MM.1S (cell line): ENCODE results near the gene ARCN1.

Experiments
- DNase-seq: peaks from one replicate; pipeline ENCODE4 v3.0.0-alpha.2; 2015
- H2AFZ ChIP-seq: fragments of 300-600 bp; sonication (generic); 2 replicates; pipeline ENCODE4 v1.6.0; 2016; ENCODE audit warnings: antibody characterized with exemption, low read length
- H3F3A ChIP-seq: fragments of 300-600 bp; sonication (generic); 2 replicates; pipeline ENCODE4 v1.6.1; 2016; ENCODE audit warnings: mild to moderate bottlenecking, antibody characterized with exemption, low read length, moderate library complexity, mixed read lengths; ENCODE audit not compliant: insufficient read depth
- H3K27ac ChIP-seq: fragments of 300-600 bp; sonication (generic); 2 replicates; pipeline ENCODE4 v1.5.1; 2016; ENCODE audit warnings: mild to moderate bottlenecking, low read length
- H3K27me3 ChIP-seq: fragments of 300-600 bp; sonication (generic); replicated peaks from 2 replicates; pipeline ENCODE4 v1.6.0; 2016; ENCODE audit warnings: low read length; ENCODE audit not compliant: insufficient read depth
- H3K36me3 ChIP-seq: fragments of 300-600 bp; sonication (generic); replicated peaks from 2 replicates; pipeline ENCODE4 v1.6.1; 2016; ENCODE audit warnings: mild to moderate bottlenecking, low read length, mixed read lengths; ENCODE audit not compliant: insufficient read depth
- H3K4me1 ChIP-seq: fragments of 300-600 bp; sonication (generic); 2 replicates; pipeline ENCODE4 v1.6.1; 2016; ENCODE audit warnings: low read length, mixed read lengths
- H3K4me2 ChIP-seq: fragments of 300-600 bp; sonication (generic); 2 replicates; pipeline ENCODE4 v1.6.0; 2016; ENCODE audit warnings: low read depth, low read length
- H3K4me3 ChIP-seq: fragments of 300-600 bp; sonication (generic); 2 replicates; pipeline ENCODE4 v1.5.1; 2016; ENCODE audit warnings: low read length, mixed read lengths
- H3K79me2 ChIP-seq: fragments of 300-600 bp; sonication (generic); 2 replicates; pipeline ENCODE4 v1.6.1; 2016; ENCODE audit warnings: mixed run types, low read length, mixed read lengths
- H3K9ac ChIP-seq: fragments of 300-600 bp; sonication (generic); 2 replicates; pipeline ENCODE4 v1.6.1; 2016; ENCODE audit warnings: low read length, mixed read lengths
- H3K9me2 ChIP-seq: fragments of 300-600 bp; sonication (generic); replicated peaks from 2 replicates; pipeline ENCODE4 v1.6.1; 2016; ENCODE audit warnings: mild to moderate bottlenecking, low read length, mixed read lengths; ENCODE audit not compliant: insufficient read depth
- H3K9me3 ChIP-seq: fragments of 300-600 bp; sonication (generic); replicated peaks from 2 replicates; pipeline ENCODE4 v1.6.1; 2016; ENCODE audit warnings: mild to moderate bottlenecking, low read length, mixed read lengths; ENCODE audit not compliant: insufficient read depth
- H4K20me1 ChIP-seq: fragments of 300-600 bp; sonication (generic); 2 replicates; pipeline ENCODE4 v1.6.1; 2016; ENCODE audit warnings: mild to moderate bottlenecking, low read length, moderate library complexity, mixed read lengths; ENCODE audit not compliant: insufficient read depth
- CTCF ChIP-seq: fragments of 300-600 bp; sonication (generic); IDR thresholded peaks from 2 replicates; pipeline ENCODE4 v1.5.1; 2016; ENCODE audit warnings: antibody characterized with exemption, low read length, mixed read lengths
- EZH2 ChIP-seq: fragments of 300-600 bp; sonication (generic); optimal IDR thresholded peaks from 2 replicates; pipeline ENCODE3; 2017; ENCODE audit warnings: low read depth, mild to moderate bottlenecking, antibody characterized with exemption, low read length, mixed read lengths
- EZH2phosphoT487 ChIP-seq: fragments of 300-600 bp; sonication (generic); IDR thresholded peaks from 2 replicates; pipeline ENCODE4 v1.6.1; 2018; ENCODE audit warnings: antibody characterized with exemption, low read length

Gene ARCN1

DNA sequence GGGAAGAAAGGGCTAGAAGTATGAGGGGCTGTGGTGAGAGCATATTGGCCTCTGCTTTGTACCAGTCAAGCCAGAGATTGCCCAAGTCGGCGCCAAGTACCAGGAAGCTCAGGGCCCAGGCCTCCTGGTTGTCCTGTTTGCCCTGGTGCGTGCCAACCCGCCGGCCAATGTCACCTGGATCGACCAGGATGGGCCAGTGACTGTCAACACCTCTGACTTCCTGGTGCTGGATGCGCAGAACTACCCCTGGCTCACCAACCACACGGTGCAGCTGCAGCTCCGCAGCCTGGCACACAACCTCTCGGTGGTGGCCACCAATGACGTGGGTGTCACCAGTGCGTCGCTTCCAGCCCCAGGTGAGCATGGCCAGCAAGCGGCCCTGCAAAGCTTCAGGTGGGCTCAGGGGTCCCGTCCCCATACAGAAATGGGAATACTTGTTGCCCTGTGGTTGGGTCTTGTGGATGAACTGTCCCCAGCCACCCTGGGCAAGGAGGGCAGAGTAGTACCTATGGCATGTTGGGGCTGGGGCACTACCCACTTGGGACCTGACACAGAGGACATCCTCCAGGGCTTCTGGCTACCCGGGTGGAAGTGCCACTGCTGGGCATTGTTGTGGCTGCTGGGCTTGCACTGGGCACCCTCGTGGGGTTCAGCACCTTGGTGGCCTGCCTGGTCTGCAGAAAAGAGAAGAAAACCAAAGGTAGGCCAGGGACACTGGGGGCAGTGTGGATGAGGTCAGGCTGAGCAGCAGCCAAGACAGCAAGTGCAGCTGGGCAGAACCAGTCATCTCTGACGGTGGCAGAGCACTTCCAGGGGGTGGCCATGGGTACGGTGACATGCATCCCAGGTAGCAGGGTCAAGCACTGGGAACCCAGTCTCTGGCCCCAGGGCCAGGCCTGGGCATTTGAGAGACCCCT, 39.1 kb upstream of the ARCN1 start:
- Histone ChIP-seq H3F3A (no peaks in the 10 kb centered on the region), H3K9me2 (no peaks in the 10 kb centered on the region), H3K4me3 (no peak overlapping the region), H4K20me1 (no peaks in the 10 kb centered on the region), H3K36me3 (no peaks in the 10 kb centered on the region), H3K79me2 (no peaks in the 10 kb centered on the region), H3K4me1 (peaks cover 3% of the 10 kb centered on the region; the same call in 1 of the 2 replicates), H3K27ac (no peak overlapping the region), H3K4me2 (no peak overlapping the region), H2AFZ (no peak overlapping the region), H3K9me3 (no peaks in the 10 kb centered on the region), H3K27me3 (peaks cover 23% of the 10 kb centered on the region; the same call in 1 of the 2 replicates), H3K9ac (no peak overlapping the region)
- TF ChIP-seq EZH2 (no peak), CTCF (no peak), EZH2phosphoT487 (no peak)
- DNase-seq: no peak

GRCh38 chr11:118533769-118534729, 38.2 kb upstream of the ARCN1 start:
- no peaks in the 10 kb centered on the region for H3F3A ChIP-seq
- TF ChIP-seq EZH2 (no peak), EZH2phosphoT487 (no peak), CTCF (no peak)
- H3K9me2 ChIP-seq: no peaks in the 10 kb centered on the region
- no peak overlapping the region for H2AFZ ChIP-seq
- H3K36me3 ChIP-seq: no peaks in the 10 kb centered on the region
- no peak for DNase-seq
- H3K4me1 ChIP-seq: peaks cover 3% of the 10 kb centered on the region; the same call in 1 of the 2 replicates
- no peak overlapping the region for H3K9ac ChIP-seq
- no peak overlapping the region for H3K4me2 ChIP-seq
- H3K79me2 ChIP-seq: no peaks in the 10 kb centered on the region
- H3K27me3 ChIP-seq: peaks cover 23% of the 10 kb centered on the region; the same call in 1 of the 2 replicates
- H3K27ac ChIP-seq: no peak overlapping the region
- no peak overlapping the region for H3K4me3 ChIP-seq
- H3K9me3 ChIP-seq: no peaks in the 10 kb centered on the region
- H4K20me1 ChIP-seq: no peaks in the 10 kb centered on the region

DNA sequence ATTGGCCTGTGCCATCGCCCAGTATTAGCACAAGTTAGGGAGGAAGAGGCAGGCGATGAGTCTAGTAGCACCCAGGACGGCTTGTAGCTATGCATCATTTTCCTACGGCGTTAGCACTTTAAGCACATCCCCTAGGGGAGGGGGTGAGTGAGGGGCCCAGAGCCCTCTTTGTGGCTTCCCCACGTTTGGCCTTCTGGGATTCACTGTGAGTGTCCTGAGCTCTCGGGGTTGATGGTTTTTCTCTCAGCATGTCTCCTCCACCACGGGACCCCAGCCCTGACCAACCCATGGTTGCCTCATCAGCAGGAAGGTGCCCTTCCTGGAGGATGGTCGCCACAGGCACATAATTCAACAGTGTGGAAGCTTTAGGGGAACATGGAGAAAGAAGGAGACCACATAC, 36.9 kb upstream of the ARCN1 start:
- Histone ChIP-seq H3K27ac (no peak overlapping the region), H3K4me2 (no peak overlapping the region), H3K36me3 (no peaks in the 10 kb centered on the region), H3K4me3 (no peak overlapping the region), H4K20me1 (no peaks in the 10 kb centered on the region), H3K9ac (no peak overlapping the region), H3K9me2 (no peaks in the 10 kb centered on the region), H2AFZ (no peak overlapping the region), H3K9me3 (no peaks in the 10 kb centered on the region), H3K79me2 (no peaks in the 10 kb centered on the region), H3F3A (no peaks in the 10 kb centered on the region), H3K27me3 (peaks cover 12% of the 10 kb centered on the region; the same call in 1 of the 2 replicates), H3K4me1 (peaks cover under 1% of the 10 kb centered on the region; the same call in 1 of the 2 replicates)
- TF ChIP-seq CTCF: no peak
- no peak for TF ChIP-seq EZH2
- TF ChIP-seq EZH2phosphoT487: no peak
- no peak for DNase-seq
